Left lung (tissue), 10 donors: Measurements from ENCODE around the gene DBN1. TPM values are rescaled to one million over a fixed set of nuclear protein-coding genes. Genes with fewer than 3 reads are reported as not detected.

Experiments used
- ATAC-seq: fragments of 200-7000 bp; cut with Tn5 transposase; one replicate; pipeline ENCODE4 v1.9.1; 2020; ENCODE audit warnings: moderate library complexity
- DNase-seq, 4 donors: peaks; one replicate each; pipeline ENCODE4 v3.0.0-alpha.2; 2013 to 2020
- H3K27ac ChIP-seq, 2 donors: fragments of 200-600 bp; sonication (generic) in 1 of 2; one replicate each; pipeline versions ENCODE4 v1.5.0 to v1.8.0; 2020 to 2021
- H3K27me3 ChIP-seq, 2 donors: fragments of 200-600 bp; sonication (generic) in 1 of 2; one replicate each; pipeline versions ENCODE4 v1.5.0 to v1.8.0; 2020 to 2021
- H3K36me3 ChIP-seq, 2 donors: fragments of 200-600 bp; sonication (generic) in 1 of 2; one replicate each; pipeline versions ENCODE4 v1.5.0 to v1.8.0; 2020 to 2021
- H3K4me1 ChIP-seq, 2 donors: fragments of 200-600 bp; one replicate each; pipeline ENCODE4 v1.8.0; 2021
- H3K4me3 ChIP-seq, 2 donors: fragments of 200-600 bp; sonication (generic) in 1 of 2; one replicate each; pipeline versions ENCODE4 v1.5.0 to v1.8.0; 2020 to 2021; ENCODE audit warnings: mild to moderate bottlenecking in 1 of 2
- H3K9me3 ChIP-seq, 2 donors: fragments of 200-600 bp; sonication (generic) in 1 of 2; one replicate each; pipeline versions ENCODE4 v1.5.0 to v1.8.0; 2020 to 2021
- CTCF ChIP-seq, 2 donors: fragments of 200-600 bp; sonication (generic) in 1 of 2; IDR thresholded peaks; one replicate each; pipeline versions ENCODE4 v1.5.0 to v1.8.0; 2021; ENCODE audit warnings: antibody characterized with exemption in 2 of 2
- intact Hi-C, 2 donors: fragments of 100-400 bp; cut with DNase I; formaldehyde crosslinking; loops; one replicate each; pipeline versions ENCODE4 v1.11.2 to v1.14.2; 2022
- polyA plus RNA-seq, 6 donors: library from polyadenylated mRNA; unstranded; fragments of 120-200 nt; gene quantifications; one replicate each; pipeline ENCODE4 v1.2.1, GENCODE V29; 2013; ENCODE audit not compliant: insufficient read length in 6 of 6
- total RNA-seq, 2 donors: library from RNA; stranded (reverse); fragmentation: NEBNext Ultra II Directional; extraction: Animal tissue kit (Norgen Biotek cat#: 25700); gene quantifications; one replicate each; pipeline ENCODE4 v1.2.1, GENCODE V29; 2021
- donor health status: DM: no; HTN: yes; CAD: no.
- donor health status: DM: no; HTN: no; CAD: no.

The DBN1 gene
- total and polyA plus RNA-seq, 8 donors: 43.2 to 207 (median 148) TPM

- Histone ChIP-seq H3K4me1 (peaks cover 0 to 5% of the 10 kb centered on the region in 2 donors), H3K4me3 (no peak overlapping the region), H3K36me3 (peaks cover 0 to 100% of the 10 kb centered on the region in 2 donors), H3K27ac (no peak overlapping the region), H3K27me3 (no peaks in the 10 kb centered on the region), H3K9me3 (no peaks in the 10 kb centered on the region)
- DNase-seq: peak in 1 of 4 donors; percentile 57
- ATAC-seq: no peak
- intact Hi-C loops: no loop called here
- no peak for TF ChIP-seq CTCF (IDR thresholded peaks at IDR 0.05)
Observed at GRCh38 chr5:177438468-177438867, 35.0 kb downstream of the DBN1 start.

- Histone ChIP-seq H3K9me3 (no peaks in the 10 kb centered on the region), H3K4me1 (peaks cover 0 to 13% of the 10 kb centered on the region in 2 donors), H3K27ac (no peak overlapping the region), H3K27me3 (no peaks in the 10 kb centered on the region), H3K4me3 (no peak overlapping the region), H3K36me3 (peaks cover 0 to 100% of the 10 kb centered on the region in 2 donors)
- DNase-seq: peak in 1 of 4 donors; percentile 31
- ATAC-seq: peak; percentile 53
- TF ChIP-seq CTCF (IDR thresholded peaks at IDR 0.05): no peak
- intact Hi-C loops: no loop called here
Observed at GRCh38 chr5:177437623-177438022, 35.8 kb downstream of the DBN1 start.

- Histone ChIP-seq H3K9me3 (no peaks in the 10 kb centered on the region), H3K36me3 (peaks cover 0 to 98% of the 10 kb centered on the region in 2 donors), H3K27ac (no peak overlapping the region), H3K4me1 (peaks cover 0 to 29% of the 10 kb centered on the region in 2 donors), H3K4me3 (no peak overlapping the region), H3K27me3 (no peaks in the 10 kb centered on the region)
- intact Hi-C loops: no loop called here
- TF ChIP-seq CTCF (IDR thresholded peaks at IDR 0.05): no peak
- ATAC-seq (no peak), DNase-seq (peak in 1 of 4 donors; percentile 75)
Observed at GRCh38 chr5:177435847-177436536, 37.4 kb downstream of the DBN1 start.

GRCh38 chr5:177434942-177435738 lies 38.3 kb downstream of the DBN1 start:
- intact Hi-C loops: no loop called here
- Histone ChIP-seq H3K36me3 (peaks cover 0 to 98% of the 10 kb centered on the region in 2 donors), H3K4me3 (no peak overlapping the region), H3K27me3 (no peaks in the 10 kb centered on the region), H3K27ac (no peak overlapping the region), H3K9me3 (no peaks in the 10 kb centered on the region), H3K4me1 (peaks cover 0 to 38% of the 10 kb centered on the region in 2 donors)
- no peak for DNase-seq
- TF ChIP-seq CTCF (IDR thresholded peaks at IDR 0.05): no peak
- no peak for ATAC-seq

GRCh38 chr5:177434437-177434836 lies 39.0 kb downstream of the DBN1 start:
- H3K4me3 ChIP-seq: no peak overlapping the region
- peaks cover 0 to 45% of the 10 kb centered on the region in 2 donors for H3K4me1 ChIP-seq
- TF ChIP-seq CTCF (IDR thresholded peaks at IDR 0.05): no peak
- H3K27me3 ChIP-seq: no peaks in the 10 kb centered on the region
- intact Hi-C loops: no loop called here
- H3K36me3 ChIP-seq: peaks cover 0 to 92% of the 10 kb centered on the region in 2 donors
- DNase-seq (no peak), ATAC-seq (no peak)
- H3K27ac ChIP-seq: peak overlapping the region in 1 of 2 donors; percentile 13
- H3K9me3 ChIP-seq: no peaks in the 10 kb centered on the region
